Gastroesophageal sphincter (tissue), 4 donors: ENCODE results near the gene NFKBIE. TPM values are rescaled to one million over a fixed set of nuclear protein-coding genes. Genes with fewer than 3 reads are reported as not detected.

Experiments
- ATAC-seq: fragments of 150-250 bp; one replicate; pipeline ENCODE4 v1.9.1; 2016; ENCODE audit warnings: mild to moderate bottlenecking, moderate library complexity
- H3K27ac ChIP-seq, 4 donors: fragments of 200-600 bp; sonication (generic) in 3 of 4; 1 replicate in 3 of 4; 2 replicates in 1 of 4; pipeline ENCODE4 v1.5.1; 2016 to 2019
- H3K27me3 ChIP-seq: fragments of 200-600 bp; sonication (generic); one replicate; pipeline ENCODE4 v1.5.1; 2019
- H3K36me3 ChIP-seq, 2 donors: fragments of 200-600 bp; sonication (generic); one replicate each; pipeline ENCODE4 v1.5.1; 2019; ENCODE audit warnings: control low read depth in 1 of 2
- H3K4me1 ChIP-seq, 3 donors: fragments of 200-600 bp; sonication (generic); 1 replicate in 2 of 3; 2 replicates in 1 of 3; pipeline ENCODE4 v1.5.1; 2016 to 2019; ENCODE audit warnings: control low read depth in 2 of 3
- H3K4me3 ChIP-seq, 2 donors: fragments of 200-600 bp; sonication (generic); one replicate each; pipeline ENCODE4 v1.5.1; 2019; ENCODE audit warnings: mild to moderate bottlenecking in 1 of 2, moderate library complexity in 1 of 2
- H3K9me3 ChIP-seq, 3 donors: fragments of 200-600 bp; sonication (generic); one replicate each; pipeline ENCODE4 v1.5.1; 2017 to 2019; ENCODE audit warnings: control low read depth in 2 of 3
- CTCF ChIP-seq, 4 experiments: fragments of 200-600 bp in 2 of 4; fragments of 450-650 bp in 2 of 4; sonication (generic) in 1 of 4; IDR thresholded peaks; one replicate each; pipeline ENCODE4 v1.5.1; 2017 to 2019; ENCODE audit warnings: antibody characterized with exemption in 4 of 4, mild to moderate bottlenecking in 2 of 4, moderate library complexity in 2 of 4
- EP300 ChIP-seq: sonication (generic); formaldehyde crosslinking; IDR thresholded peaks from one replicate; pipeline ENCODE4 v1.6.1; 2017; ENCODE audit warnings: antibody characterized with exemption, mild to moderate bottlenecking
- POLR2A ChIP-seq, 2 donors: fragments of 450-650 bp; IDR thresholded peaks; one replicate each; pipeline ENCODE4 v1.6.1; 2017; ENCODE audit warnings: antibody characterized with exemption in 2 of 2, mild to moderate bottlenecking in 2 of 2, moderate library complexity in 1 of 2
- POLR2AphosphoS5 ChIP-seq: sonication (generic); formaldehyde crosslinking; IDR thresholded peaks from one replicate; pipeline ENCODE4 v1.6.1; 2017; ENCODE audit warnings: antibody characterized with exemption
- WGBS, 2 donors: methylation state at CpG; one replicate each; pipeline ENCODE4 v1.1.5; 2018; ENCODE audit warnings: low coverage in 1 of 2; 5-methylcytosine and 5-hydroxymethylcytosine counted together
- total RNA-seq, 4 donors: library from RNA; depleted of rRNA; stranded (reverse); fragments of >200 nt; gene quantifications; one replicate each; pipeline ENCODE4 v1.1.0, GENCODE V29; 2016

Gene NFKBIE
- total RNA-seq, 4 donors from 2014 or later: 4.2 to 13.4 (median 5.7) TPM

DNA sequence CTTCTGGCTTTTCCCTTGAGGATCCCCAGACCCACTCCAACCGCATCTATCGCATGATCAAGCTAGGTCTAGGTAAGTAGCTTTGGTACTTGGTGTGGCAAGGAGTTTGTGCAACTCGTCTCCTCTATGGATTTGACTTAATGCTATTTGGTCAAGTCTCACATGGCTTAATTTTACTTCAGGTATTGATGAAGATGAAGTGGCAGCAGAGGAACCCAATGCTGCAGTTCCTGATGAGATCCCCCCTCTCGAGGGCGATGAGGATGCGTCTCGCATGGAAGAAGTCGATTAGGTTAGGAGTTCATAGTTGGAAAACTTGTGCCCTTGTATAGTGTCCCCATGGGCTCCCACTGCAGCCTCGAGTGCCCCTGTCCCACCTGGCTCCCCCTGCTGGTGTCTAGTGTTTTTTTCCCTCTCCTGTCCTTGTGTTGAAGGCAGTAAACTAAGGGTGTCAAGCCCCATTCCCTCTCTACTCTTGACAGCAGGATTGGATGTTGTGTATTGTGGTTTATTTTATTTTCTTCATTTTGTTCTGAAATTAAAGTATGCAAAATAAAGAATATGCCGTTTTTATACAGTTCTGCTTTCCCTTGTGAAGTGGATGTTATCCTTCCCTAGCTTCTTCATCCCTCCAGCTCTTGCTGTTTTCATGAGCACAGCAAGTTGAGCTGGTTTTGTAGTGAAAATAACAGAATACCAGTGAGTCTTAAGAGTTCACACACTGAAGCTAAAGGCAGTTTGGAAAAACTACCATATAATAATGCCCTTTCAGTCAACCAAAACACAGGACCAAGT is 11.8 kb downstream of the NFKBIE start:
- WGBS, 2 donors: 53 to 73% methylated on average over 4 to 10 of the region's 10 CpGs
- Histone ChIP-seq H3K27ac (no peak overlapping the region), H3K27me3 (no peaks in the 10 kb centered on the region), H3K4me1 (peaks cover 0 to 90% (median 24%) of the 10 kb centered on the region in 3 donors), H3K9me3 (no peaks in the 10 kb centered on the region), H3K4me3 (no peak overlapping the region), H3K36me3 (peaks cover 0 to 77% of the 10 kb centered on the region in 2 donors)
- ATAC-seq: no peak
- TF ChIP-seq POLR2AphosphoS5: no peak
- peak in 3 of 4 experiments; percentile 41 to 50 (median 43) for TF ChIP-seq CTCF (IDR thresholded peaks at IDR 0.05)
- TF ChIP-seq POLR2A (IDR thresholded peaks at IDR 0.05): no peak
- no peak for TF ChIP-seq EP300

DNA sequence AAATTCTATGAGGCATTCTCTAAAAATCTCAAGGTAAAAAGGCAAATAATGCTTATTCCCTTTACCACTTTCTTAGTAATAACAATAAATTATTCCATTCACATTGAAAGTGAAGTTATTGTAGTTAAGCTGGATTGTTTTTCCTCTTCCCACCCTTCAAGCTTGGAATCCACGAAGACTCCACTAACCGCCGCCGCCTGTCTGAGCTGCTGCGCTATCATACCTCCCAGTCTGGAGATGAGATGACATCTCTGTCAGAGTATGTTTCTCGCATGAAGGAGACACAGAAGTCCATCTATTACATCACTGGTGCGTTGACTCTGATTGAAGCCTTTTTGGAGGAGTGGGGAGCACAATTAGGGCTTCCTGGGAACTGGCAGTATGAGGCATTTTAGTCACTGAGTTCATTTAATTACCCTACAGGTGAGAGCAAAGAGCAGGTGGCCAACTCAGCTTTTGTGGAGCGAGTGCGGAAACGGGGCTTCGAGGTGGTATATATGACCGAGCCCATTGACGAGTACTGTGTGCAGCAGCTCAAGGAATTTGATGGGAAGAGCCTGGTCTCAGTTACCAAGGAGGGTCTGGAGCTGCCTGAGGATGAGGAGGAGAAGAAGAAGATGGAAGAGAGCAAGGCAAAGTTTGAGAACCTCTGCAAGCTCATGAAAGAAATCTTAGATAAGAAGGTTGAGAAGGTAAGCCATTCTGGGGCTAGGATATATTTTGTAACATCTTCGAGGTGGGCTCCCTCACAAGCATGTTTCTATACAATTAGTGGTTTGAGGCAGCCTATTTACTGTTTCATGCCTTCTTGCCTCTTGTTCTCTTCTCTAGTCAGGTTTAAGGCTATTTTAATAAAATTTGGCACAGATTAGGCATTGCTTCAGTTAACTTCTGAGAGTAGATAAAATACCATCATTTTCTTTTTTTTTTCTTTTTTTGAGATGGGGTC is 13.5 kb downstream of the NFKBIE start:
- H3K27ac ChIP-seq: no peak overlapping the region
- no peak for ATAC-seq
- no peaks in the 10 kb centered on the region for H3K9me3 ChIP-seq
- peaks cover 0 to 78% of the 10 kb centered on the region in 2 donors for H3K36me3 ChIP-seq
- H3K4me1 ChIP-seq: peaks cover 0 to 88% (median 22%) of the 10 kb centered on the region in 3 donors
- no peak overlapping the region for H3K4me3 ChIP-seq
- WGBS, 2 donors: 84 to 91% methylated on average over 7 to 14 of the region's 14 CpGs
- no peaks in the 10 kb centered on the region for H3K27me3 ChIP-seq
- TF ChIP-seq POLR2AphosphoS5 (no peak), POLR2A (IDR thresholded peaks at IDR 0.05) (no peak), CTCF (IDR thresholded peaks at IDR 0.05) (no peak), EP300 (no peak)

- WGBS, 2 donors: 49 to 69% methylated on average over 3 of the region's 3 CpGs
- Histone ChIP-seq H3K9me3 (no peaks in the 10 kb centered on the region), H3K36me3 (peaks cover 0 to 74% of the 10 kb centered on the region in 2 donors), H3K27me3 (no peaks in the 10 kb centered on the region), H3K4me1 (peaks cover 0 to 81% (median 15%) of the 10 kb centered on the region in 3 donors), H3K4me3 (no peak overlapping the region), H3K27ac (no peak overlapping the region)
- no peak for ATAC-seq
- TF ChIP-seq CTCF (IDR thresholded peaks at IDR 0.05) (no peak), POLR2AphosphoS5 (peak; percentile 4), EP300 (no peak), POLR2A (IDR thresholded peaks at IDR 0.05) (no peak)
Measured at GRCh38 chr6:44250718-44251123, 14.6 kb downstream of the NFKBIE start.

DNA sequence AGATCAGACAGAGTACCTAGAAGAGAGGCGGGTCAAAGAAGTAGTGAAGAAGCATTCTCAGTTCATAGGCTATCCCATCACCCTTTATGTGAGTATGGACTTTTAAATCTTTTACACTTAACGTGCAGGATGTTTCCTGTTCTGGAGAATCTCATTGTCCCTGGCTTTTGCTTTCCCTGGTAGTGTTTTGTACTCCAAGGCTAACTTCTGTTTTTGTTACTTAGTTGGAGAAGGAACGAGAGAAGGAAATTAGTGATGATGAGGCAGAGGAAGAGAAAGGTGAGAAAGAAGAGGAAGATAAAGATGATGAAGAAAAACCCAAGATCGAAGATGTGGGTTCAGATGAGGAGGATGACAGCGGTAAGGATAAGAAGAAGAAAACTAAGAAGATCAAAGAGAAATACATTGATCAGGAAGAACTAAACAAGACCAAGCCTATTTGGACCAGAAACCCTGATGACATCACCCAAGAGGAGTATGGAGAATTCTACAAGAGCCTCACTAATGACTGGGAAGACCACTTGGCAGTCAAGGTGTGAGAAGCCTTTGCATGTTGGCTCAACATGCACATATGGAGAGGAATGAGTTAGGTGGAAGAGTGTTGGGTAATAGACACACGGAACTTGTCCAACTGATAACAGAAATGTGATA is 15.2 kb downstream of the NFKBIE start:
- Histone ChIP-seq H3K27me3 (no peaks in the 10 kb centered on the region), H3K4me1 (peaks cover 0 to 81% (median 18%) of the 10 kb centered on the region in 3 donors), H3K27ac (no peak overlapping the region), H3K4me3 (no peak overlapping the region), H3K9me3 (no peaks in the 10 kb centered on the region), H3K36me3 (peaks cover 0 to 69% of the 10 kb centered on the region in 2 donors)
- TF ChIP-seq CTCF (IDR thresholded peaks at IDR 0.05) (no peak), POLR2AphosphoS5 (no peak), EP300 (no peak), POLR2A (IDR thresholded peaks at IDR 0.05) (no peak)
- 55% methylated on average over 1 to 6 of the region's 6 CpGs for WGBS, 2 donors
- no peak for ATAC-seq
